Neural crest cell (in vitro differentiated cells): ENCODE data around the gene NPAS3. TPM values are rescaled to one million over a fixed set of nuclear protein-coding genes. Genes with fewer than 3 reads are reported as not detected.

Experiments used
- DNase-seq: peaks from one replicate; pipeline ENCODE4 v3.0.0; 2021; ENCODE audit warnings: low read depth, mixed read lengths, low spot score
- H3K27ac Mint-ChIP-seq: one replicate; pipeline ENCODE4 v1.8.0; 2021; ENCODE audit warnings: mild to moderate bottlenecking, mixed read lengths; ENCODE audit not compliant: unreplicated experiment
- H3K27me3 Mint-ChIP-seq: 2 replicates; pipeline ENCODE4 v1.8.0; 2021; ENCODE audit warnings: low read depth, mild to moderate bottlenecking, mixed read lengths
- H3K36me3 Mint-ChIP-seq: 2 replicates; pipeline ENCODE4 v1.8.0; 2021; ENCODE audit warnings: low read depth, mild to moderate bottlenecking, mixed read lengths
- H3K4me1 Mint-ChIP-seq: 2 replicates; pipeline ENCODE4 v1.8.0; 2021; ENCODE audit warnings: mixed read lengths
- H3K4me3 Mint-ChIP-seq: one replicate; pipeline ENCODE4 v1.8.0; 2021; ENCODE audit warnings: mild to moderate bottlenecking, mixed read lengths
- H3K9me3 Mint-ChIP-seq: 2 replicates; pipeline ENCODE4 v1.8.0; 2021; ENCODE audit warnings: mixed read lengths
- CTCF ChIP-seq: fragments of 200-600 bp; sonication (generic); conservative IDR thresholded peaks from 2 replicates; pipeline ENCODE4 v1.5.0; 2021; ENCODE audit warnings: antibody characterized with exemption, mild to moderate bottlenecking
- total RNA-seq: library from RNA; stranded (reverse); gene quantifications from 2 replicates; pipeline ENCODE4 v1.2.1, GENCODE V29; 2021

The NPAS3 gene
- total RNA-seq, 1 donor from 2014 or later = 18.2 TPM

- Mint-ChIP-seq H3K4me1 (peaks cover 16% of the 10 kb centered on the region), H3K9me3 (peaks cover 7% of the 10 kb centered on the region), H3K36me3 (no peaks in the 10 kb centered on the region), H3K27ac (no peak overlapping the region), H3K4me3 (no peak overlapping the region), H3K27me3 (peaks cover 3% of the 10 kb centered on the region)
- no peak for DNase-seq
- TF ChIP-seq CTCF = no peak
Observed at GRCh38 chr14:33809396-33809981, 870.8 kb downstream of the NPAS3 start.

- Mint-ChIP-seq H3K27ac (no peak overlapping the region), H3K27me3 (peaks cover 3% of the 10 kb centered on the region), H3K36me3 (no peaks in the 10 kb centered on the region), H3K4me3 (no peak overlapping the region), H3K9me3 (peaks cover 7% of the 10 kb centered on the region), H3K4me1 (peaks cover 16% of the 10 kb centered on the region)
- no peak for DNase-seq
- no peak for TF ChIP-seq CTCF
Observed at GRCh38 chr14:33810308-33810707, 871.6 kb downstream of the NPAS3 start.

DNA sequence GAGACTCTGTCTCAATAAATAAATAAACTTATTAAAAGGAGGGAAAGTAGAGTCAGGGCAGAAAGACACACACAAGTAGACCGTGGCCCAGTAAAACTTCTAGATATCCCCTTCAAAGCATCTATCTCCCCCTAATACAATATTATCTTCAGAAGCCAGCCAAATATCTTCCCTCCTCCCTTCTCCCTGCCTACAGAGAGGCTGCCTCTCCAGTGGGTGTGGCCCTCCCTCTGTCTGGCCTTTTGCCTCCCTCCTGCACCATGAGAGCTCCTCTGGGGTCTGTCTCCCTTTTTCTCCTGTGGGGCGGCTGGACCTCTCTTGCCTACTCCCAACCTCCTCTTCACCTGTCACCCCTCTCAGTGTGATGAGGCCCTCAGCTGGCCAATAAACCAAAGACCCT lies 873.0 kb downstream of the NPAS3 start:
- no peaks in the 10 kb centered on the region for H3K36me3 Mint-ChIP-seq
- TF ChIP-seq CTCF = no peak
- no peak overlapping the region for H3K4me3 Mint-ChIP-seq
- H3K9me3 Mint-ChIP-seq = peaks cover 4% of the 10 kb centered on the region
- H3K27ac Mint-ChIP-seq = no peak overlapping the region
- H3K4me1 Mint-ChIP-seq = peaks cover 16% of the 10 kb centered on the region
- no peak for DNase-seq
- peaks cover 3% of the 10 kb centered on the region for H3K27me3 Mint-ChIP-seq

GRCh38 chr14:33812181-33812580 lies 873.5 kb downstream of the NPAS3 start:
- Mint-ChIP-seq H3K9me3 (peaks cover 3% of the 10 kb centered on the region), H3K36me3 (no peaks in the 10 kb centered on the region), H3K27ac (no peak overlapping the region), H3K4me3 (no peak overlapping the region), H3K27me3 (peaks cover 3% of the 10 kb centered on the region), H3K4me1 (peaks cover 16% of the 10 kb centered on the region)
- no peak for TF ChIP-seq CTCF
- no peak for DNase-seq

- no peak for DNase-seq
- Mint-ChIP-seq H3K27me3 (peaks cover 3% of the 10 kb centered on the region), H3K27ac (no peak overlapping the region), H3K9me3 (peaks cover 2% of the 10 kb centered on the region), H3K36me3 (no peaks in the 10 kb centered on the region), H3K4me3 (no peak overlapping the region), H3K4me1 (peaks cover 16% of the 10 kb centered on the region)
- no peak for TF ChIP-seq CTCF
Observed at GRCh38 chr14:33812601-33813000, 873.9 kb downstream of the NPAS3 start.
